NCI-H2029 treated with DMSO at 0.1 percent for 48 hours (cell line): Measurements from ENCODE around the gene ACSF3.
"Not testable (repeated sequence)": the region's sequence is repeated elsewhere in the genome, so short reads cannot be mapped to it uniquely, and the experiment has no call there.

Source experiments
- DNase-seq: peaks from one replicate; lab custom pipeline; 2025; lab: John Stamatoyannopoulos, UW

ACSF3 gene

DNA sequence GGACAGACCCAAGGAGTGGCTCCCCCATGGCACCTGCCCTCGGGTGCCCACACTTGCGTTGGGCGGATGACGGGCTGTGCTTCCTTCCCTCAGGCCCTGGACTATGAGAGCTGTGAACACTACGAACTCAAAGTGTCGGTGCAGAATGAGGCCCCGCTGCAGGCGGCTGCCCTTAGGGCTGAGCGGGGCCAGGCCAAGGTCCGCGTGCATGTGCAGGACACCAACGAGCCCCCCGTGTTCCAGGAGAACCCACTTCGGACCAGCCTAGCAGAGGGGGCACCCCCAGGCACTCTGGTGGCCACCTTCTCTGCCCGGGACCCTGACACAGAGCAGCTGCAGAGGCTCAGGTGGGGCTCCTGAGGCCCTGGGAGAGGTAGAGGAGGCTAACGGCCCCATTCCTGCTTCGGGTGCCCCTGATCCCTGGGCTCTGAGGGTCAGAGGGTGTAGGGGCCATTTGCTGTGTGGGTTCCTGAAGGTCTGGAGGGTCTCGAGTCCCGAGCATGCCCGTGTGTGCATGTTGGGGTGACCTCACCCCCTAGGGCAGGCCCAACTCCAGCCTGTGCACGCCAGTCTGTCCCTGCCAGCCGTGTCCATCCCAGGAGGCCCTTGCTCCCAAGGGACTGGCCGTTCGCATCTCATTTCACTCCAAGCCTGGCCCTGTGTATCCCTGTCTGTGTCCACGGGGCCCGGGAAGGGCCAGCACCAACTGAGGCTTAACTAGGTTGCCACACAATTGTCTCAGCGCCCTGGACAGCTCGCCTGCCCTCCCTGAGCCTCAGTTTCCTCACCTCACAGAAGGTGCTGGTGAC, 96.7 kb downstream of the ACSF3 start:
- DNase-seq = no peak

DNA sequence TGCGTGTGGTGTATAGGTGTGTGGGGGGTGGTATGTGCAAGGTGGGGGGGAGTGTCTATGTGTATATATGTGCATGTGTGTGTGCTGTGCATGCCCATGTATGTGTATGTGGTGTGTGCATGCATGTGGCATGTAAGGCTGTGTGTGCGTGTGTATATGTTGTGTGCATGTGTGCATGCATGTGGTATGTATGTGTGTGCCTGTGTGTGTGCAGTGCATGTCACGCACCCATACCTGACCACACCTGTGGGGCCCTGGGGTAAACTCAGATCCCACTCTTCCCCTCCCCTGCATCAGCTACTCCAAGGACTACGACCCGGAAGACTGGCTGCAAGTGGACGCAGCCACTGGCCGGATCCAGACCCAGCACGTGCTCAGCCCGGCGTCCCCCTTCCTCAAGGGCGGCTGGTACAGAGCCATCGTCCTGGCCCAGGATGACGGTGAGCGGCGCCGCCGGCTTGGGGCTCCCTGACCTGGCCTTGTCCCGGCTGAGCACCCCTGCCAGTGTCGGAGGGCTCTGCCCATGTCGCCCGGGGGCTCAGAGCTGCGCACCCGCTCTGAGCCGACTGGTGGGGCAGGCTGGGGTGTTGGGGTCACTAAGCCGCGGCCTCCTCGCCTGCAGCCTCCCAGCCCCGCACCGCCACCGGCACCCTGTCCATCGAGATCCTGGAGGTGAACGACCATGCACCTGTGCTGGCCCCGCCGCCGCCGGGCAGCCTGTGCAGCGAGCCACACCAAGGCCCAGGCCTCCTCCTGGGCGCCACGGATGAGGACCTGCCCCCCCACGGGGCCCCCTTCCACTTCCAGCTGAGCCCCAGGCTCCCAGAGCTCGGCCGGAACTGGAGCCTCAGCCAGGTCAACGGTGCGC, 97.6 kb downstream of the ACSF3 start:
- DNase-seq = no peak

DNA sequence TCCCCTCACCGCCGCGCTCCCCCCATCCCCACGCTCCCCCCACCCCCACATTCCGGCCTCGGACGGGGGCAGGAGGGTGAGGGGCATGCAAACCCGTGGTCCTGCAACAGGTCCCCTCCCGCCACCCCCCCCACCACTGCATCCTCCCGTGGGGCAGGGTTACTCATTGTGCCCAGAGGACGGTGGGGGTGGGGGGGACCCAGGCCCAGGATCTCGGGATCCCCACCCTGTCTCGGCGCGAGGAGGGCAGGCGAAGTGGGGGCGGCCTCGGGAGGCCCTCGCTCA, 98.2 kb downstream of the ACSF3 start:
- no peak for DNase-seq

DNA sequence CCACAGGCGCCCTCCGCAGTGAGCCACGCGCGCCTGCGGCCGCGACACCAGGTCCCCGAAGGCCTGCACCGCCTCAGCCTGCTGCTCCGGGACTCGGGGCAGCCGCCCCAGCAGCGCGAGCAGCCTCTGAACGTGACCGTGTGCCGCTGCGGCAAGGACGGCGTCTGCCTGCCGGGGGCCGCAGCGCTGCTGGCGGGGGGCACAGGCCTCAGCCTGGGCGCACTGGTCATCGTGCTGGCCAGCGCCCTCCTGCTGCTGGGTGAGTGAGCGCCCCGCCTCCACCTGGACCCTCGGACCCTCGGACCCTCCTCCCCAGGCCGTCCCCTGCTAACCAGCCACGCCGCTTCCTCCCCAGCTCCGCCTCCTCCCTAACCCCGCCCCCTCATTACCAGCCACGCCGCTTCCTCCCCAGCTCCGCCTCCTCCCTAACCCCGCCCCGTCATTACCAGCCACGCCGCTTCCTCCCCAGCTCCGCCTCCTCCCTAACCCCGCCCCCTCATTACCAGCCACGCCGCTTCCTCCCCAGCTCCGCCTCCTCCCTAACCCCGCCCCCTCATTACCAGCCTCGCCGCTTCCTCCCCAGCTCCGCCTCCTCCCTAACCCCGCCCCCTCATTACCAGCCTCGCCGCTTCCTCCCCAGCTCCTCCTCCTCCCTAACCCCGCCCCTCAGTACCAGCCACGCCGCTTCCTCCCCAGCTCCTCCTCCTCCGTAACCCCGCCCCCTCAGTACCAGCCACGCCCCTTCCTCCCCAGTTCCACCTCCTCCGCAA, 98.7 kb downstream of the ACSF3 start:
- not testable (repeated sequence) for DNase-seq

DNA sequence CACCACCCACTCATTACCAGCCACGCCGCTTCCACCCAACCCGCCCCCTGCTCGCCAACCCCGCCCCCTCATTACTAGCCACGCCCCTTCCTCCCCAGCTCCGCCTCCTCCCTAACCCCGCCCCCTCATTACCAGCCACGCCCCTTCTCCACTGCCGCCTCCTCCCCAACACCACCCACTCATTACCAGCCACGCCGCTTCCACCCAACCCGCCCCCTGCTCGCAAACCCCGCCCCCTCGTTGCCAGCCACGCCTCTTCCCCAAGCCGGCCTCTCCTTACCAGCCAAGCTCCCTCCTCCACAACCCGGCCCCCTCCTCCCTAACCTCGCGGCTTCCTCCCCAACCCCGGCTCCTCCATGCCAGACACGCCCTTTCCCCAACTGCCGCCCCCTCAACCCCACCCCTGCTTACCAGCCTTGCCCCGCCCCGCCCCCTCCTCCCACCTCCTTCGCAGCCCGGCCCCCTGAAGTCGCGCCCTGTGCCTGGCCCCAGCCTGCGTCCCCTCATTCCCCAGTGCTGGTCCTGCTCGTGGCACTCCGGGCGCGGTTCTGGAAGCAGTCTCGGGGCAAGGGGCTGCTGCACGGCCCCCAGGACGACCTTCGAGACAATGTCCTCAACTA, 99.4 kb downstream of the ACSF3 start:
- DNase-seq = no peak

DNA sequence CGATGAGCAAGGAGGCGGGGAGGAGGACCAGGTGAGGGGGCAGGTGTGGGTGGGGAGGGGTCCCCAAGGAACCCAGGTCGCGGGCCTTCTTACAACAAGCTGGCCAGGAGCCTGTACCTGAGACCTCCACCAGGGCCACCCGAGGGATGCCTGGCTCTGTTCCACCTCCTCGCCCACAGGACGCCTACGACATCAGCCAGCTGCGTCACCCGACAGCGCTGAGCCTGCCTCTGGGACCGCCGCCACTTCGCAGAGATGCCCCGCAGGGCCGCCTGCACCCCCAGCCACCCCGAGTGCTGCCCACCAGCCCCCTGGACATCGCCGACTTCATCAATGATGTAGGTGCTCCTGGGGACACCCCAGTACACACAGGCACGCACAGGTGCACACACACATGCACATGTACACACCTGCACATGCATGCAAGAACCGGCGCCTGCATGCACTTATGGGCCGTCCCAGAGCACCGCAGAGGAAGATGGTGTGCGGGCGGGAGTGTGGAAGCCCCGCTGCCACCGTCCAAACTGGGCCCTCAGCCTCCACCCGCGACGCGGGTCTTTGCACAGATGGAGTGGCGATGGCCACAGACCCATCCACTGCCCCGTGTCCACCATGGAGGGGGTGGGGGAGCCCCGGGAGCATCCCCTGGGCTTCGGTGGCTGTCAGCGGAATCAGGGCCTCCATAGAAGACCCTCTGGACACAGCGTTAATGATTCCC, 100.1 kb downstream of the ACSF3 start:
- DNase-seq = no peak

DNA sequence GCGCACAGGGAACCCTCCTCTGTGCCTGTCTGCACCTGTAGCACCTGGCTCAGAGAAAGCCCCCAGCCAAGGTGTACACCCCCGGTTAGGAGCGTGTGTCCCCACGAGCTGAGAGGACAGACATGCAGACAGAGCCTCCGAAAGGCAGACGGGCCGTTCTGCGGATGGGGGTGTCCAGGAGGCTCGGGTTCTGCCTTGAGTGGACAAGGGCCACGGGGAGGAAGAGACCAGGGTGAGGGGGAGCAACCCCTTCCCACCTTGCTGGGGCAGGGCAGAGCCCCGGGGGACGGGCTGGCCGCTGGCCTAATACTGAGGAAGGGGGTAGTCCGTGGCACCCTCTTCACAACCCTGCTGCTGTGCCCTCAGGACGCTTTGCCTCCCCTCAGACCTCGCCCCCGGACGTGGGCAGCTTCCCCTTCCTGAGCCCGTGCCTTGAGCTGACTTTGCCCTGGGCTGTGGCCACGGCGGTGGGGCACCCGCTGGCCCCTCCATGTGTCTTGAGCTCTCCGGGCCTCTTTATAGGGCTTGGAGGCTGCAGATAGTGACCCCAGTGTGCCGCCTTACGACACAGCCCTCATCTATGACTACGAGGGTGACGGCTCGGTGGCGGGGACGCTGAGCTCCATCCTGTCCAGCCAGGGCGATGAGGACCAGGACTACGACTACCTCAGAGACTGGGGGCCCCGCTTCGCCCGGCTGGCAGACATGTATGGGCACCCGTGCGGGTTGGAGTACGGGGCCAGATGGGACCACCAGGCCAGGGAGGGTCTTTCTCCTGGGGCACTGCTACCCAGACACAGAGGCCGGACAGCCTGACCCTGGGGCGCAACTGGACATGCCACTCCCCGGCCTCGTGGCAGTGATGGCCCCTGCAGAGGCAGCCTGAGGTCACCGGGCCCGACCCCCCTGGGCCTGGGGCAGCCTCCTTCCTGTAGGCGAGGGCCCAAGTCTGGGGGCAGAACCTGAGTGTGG, 101.0 kb downstream of the ACSF3 start:
- DNase-seq = no peak

DNA sequence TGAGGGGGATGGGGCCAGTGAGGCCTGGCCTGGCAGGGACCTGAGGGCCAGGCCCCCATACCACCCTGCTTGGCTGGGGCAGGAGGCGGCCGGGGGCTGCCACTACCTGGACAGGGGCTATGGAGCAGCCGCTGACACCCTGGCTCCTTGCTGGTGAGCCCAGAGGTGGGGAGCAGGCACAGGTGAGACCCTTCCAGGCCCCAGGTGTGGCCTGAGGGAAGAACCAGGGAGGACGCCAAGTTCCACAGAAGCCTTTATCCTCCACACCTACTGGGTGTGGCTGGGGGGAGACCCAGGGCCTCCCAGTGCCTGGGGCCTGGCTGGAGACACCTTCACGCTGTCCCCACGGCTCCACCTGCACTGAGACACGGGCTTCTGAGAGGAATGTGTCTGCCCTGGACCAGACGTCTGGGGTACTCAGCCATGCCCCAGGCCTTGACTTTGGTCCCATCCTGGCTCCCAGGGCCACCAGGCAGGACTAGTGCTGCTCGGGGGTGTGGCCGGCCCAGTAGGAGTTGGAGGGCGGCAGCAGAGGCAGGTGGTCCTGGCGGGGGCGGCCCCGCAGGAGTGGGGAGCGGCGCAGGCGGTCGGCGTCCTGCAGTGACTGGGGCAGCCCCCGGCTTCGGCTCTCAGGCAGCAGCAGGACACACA, 102.0 kb downstream of the ACSF3 start:
- no peak for DNase-seq

DNA sequence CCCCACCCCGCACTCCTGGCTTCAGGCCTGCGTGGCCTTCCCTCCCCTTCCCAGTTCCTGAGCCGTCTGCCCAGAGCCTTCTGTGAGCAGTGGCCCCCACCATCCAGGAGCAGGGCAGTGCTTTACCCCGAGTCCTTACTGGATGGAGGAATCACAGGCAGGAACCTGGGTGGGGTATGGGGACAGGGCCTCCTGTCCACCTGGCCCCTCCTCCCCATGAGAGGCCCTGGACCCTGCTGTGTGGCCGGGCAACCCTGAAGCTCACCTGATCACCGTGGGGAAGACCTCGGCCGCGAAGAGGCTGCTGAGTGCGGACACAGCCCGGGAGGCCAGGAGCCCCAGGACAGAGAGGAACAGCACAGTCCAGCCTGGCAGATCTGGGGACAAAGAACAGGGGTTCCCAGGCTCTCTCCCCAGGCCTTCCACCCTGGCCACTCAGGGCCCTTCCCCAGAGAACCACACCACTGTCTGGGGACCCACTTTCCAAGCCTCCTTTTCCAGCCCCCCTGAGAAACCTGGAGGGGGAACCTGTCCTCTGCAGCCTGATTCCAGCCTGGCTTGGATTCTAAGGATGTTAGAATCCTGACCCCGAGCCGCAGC, 103.5 kb downstream of the ACSF3 start:
- no peak for DNase-seq

DNA sequence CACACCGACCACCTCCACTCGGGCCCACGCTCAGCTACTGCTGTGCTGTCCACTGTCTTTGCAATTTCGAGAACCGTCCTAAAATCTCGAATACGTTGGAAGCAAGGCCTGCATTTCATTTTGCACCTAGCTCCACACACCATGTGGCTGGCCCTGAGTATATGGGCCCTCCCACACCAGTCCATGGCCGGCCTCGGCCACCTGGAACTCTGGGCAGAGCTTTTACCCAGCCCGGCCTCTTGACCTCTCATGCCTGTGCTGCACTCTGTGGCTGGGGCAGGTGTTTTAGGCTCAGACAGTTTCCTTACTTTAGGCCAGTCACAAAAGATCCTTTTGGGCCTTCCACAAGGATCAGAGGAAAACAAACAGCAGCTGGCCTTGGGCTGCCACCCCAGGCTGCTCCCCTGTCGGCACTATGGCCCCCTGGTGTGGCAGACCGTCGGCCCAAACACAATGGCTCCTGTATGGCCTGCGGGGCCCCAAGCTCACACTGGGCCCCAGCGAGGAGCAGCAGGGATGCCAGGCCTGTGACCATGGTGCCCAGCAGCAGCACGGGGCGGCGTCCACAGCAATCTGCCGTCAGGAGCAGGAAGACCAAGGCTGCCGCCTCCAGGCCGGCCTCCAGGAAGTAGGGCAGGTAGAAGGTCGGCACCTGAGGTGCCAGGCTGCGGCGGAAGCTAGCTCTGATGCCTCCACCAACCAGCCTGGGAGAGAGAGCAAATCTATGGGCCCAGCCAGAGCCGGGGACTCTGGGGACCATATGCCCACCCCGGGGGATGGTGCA, 104.2 kb downstream of the ACSF3 start:
- no peak for DNase-seq

DNA sequence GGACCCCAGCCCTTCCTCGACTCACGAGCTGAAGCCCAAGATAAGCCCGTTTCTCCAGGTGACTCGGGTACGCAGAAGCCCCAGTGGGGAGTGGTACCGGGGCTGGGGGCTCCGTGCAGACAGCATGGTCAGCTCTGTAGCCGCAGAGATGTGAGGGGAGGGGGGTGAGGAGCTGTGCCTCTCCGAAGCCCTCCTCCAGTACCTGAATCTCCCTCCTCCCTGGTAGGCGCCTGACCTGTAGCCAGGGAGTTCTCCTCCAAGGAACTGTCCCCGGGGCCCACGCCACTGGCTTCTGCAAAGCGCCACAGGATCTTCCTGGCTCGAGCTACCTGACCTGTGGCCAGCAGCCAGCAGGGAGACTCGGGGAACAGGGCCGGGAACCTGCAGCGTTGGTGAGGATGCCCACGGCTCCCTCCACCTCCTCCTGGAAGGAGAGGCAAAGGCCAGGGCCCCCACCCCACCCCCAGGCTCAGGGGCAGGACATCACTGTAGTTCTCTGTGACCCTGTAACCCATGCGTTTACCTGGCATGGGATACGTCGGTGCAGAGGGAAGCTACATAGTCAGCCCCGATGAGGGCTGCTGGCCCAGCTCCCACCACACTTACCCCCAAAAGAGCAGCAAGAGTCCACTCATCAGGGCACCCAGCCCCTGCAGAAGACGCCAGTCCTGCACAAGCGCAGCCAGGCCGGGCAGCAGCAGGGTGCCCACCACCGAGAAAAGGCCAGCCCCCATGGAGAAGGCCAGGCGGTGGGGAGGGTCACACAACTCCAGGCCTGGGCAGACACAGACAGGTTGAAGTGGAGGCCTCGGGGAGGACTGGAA, 105.0 kb downstream of the ACSF3 start:
- no peak for DNase-seq

DNA sequence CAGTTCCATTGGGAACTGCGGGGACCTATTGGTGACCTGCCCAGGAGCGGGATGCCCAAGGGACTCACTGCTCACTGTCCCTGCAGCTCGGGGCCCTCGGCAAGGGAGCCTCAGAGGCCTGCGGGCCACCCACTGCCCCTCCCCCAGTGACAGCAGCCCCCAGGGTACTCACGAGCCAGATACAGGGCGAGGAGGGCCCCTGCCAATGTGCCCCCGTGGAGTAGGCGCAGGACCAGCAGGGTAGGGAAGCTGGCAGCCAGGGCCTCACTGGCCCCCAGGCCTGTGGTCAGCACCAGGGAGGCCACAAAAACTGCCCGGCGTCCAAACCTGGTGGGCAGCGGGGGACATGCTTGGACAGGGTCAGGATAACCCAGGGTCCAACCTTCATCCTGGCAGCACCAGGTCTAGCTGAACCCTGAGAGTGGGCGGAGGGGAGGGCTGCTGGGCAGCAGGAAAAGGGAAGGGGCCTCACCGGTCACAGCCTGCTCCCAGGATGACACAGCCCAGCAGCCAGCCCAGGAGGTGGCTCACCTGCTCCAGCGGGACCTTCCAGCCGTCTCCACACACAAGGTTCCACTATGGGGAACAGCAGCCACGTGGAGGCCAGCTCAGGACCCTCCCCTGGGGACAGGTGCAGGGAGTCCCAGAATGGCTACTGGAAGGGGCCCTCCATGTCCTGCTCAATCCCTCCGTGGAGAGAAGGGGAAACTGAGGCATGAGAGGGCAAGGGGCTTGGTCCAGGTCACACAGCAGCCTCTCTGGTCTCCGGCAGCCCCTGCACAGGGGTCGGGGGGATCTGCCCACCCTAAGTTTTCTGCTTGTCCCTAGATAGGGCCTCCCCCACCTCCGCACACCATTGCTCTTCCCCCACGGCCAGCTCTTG, 105.8 kb downstream of the ACSF3 start:
- DNase-seq = no peak

DNA sequence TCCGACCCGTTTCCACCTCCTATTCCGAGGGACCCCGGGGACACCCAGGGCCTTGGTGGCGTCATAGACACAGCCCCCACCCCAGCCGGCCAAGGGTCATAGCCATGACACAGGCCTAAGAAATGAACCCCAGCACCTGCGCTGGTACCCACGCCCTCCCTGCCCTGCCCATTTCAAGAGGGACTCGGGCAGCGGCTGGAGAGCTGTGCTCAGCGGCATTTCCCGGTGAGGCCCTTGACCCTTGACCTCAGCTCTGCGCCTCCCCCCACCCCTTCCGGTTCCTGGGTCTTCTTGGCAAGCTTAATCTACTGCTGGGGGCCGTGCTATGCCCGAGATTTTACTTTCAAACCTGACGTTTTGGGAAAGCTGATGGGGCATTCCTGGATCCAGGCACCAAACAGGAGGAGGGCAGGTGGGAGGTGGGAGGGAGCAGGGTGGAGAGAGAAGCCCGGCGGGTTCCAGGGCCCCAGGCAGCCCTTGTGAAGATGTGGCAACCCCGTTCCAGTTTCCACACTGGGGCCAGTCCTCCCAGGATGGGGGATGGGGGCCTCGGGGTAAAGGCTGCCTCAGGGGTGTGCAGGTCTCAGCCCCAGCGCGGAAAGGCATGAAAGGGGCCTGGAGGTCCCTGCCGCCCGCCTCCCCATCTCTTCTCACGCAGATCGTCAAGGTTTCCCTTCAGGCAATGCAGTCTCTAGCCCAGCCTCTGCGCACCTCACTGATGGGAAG, 106.6 kb downstream of the ACSF3 start, which contains the start of gene SLC22A31:
Gene SLC22A31 (minus strand): TSS at position 414 of the 726 bp plus-strand sequence. CDS start 36 bp downstream, at position 378.
- no peak for DNase-seq

DNA sequence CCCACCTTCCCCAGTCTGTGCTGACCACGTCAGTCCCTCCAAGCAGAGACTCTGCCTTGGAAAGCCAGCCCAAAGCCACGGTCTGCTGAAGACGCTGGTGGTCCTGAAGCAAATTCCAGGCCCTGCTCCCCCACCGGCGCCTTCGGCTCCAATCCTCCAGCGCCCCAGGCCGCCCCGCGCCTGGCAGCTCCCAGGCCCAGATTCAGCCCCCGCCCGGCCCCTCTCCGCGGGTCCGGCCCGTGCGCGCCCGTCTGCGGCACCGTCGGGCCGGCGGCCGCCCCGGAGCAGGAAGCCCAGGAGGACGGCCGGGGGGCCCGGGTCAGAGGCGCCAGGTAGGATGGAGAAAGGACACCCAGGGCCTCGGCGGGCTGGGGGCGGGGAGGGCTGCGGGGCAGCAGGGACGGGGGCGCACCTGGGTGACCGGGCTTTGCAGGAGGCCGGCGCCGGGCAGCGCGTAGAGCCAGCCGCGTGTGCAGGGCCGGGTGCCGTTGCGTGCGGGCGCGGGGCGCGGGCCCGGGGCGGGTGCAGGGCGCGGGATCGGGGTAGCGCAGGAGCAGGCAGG, 107.3 kb downstream of the ACSF3 start:
- no peak for DNase-seq
